Measurements from ENCODE around the gene SUGP2.
"Not testable (repeated sequence)": the region's sequence is repeated elsewhere in the genome, so short reads cannot be mapped to it uniquely, and the experiment has no call there.

The SUGP2 gene

DNA sequence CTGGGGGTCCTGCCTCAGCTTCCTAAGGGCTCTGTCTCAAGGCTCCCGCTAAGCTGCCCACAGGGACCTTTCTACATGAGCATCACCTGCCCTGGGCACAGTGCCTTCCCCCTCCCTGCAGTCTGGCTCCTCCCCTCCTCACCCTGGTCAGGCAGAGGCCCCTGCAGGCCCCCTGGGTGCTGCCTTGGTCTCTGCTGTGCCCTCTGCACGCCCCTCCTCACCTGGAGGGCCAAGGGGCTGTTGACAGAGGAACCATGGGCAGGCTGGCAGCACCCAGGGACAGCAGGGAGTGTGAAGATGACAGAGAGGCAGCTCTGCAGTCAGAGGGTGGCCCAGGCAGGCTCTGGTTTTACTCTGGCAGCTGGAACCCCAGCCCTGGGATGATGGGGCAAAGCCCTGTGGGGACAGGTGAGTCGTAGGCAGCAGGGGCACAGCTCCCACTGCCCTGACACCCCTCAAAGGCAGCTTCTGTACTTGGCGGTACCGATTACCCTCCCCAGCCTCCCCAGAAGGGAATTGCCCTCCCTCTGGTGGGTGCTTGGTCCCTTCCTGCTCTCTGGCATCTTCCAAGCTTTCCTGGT, 43.1 kb downstream of the SUGP2 start:
- no peak for DNase-seq (ENCODE audit: low spot score)

DNA sequence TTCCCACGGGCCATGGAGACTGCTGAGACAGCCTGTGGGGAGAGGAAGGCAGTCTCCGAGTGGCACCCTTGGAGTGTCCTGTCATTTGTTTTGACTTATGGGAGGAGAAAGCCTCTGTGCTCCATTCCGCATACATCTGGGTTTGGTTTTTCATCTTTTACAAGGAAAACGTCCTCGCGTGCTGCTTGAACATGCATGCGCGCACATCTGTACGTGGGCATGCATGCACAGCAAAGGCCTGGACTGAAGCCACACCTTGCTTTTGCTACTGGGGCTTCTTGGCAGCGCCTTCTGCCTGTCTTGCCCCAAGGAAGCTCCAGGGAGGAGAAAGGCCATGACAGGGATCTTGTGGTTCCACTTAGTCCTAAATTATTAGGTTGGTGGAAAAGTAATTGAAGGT, 44.0 kb downstream of the SUGP2 start:
- DNase-seq (ENCODE audit: low spot score): no peak

DNA sequence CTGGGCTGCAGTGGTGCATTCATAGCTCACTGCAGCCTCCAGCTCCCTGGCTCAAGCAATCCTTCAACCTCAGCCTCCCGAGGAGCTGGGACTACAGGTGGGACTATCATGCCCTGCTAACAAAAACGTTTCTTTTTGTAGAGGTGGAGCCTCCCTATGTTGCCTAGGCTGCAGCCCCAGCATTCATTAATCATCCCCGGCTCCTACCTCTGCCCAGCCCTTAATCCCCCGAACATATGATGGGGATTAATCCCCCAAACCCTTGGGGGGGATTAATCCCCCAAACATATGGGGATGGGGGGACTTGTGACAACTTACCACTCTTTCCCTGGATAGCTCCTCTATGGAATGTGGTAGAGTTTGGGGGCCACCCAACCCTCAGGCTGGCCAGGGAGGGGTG, 45.9 kb downstream of the SUGP2 start:
- no peak for DNase-seq (ENCODE audit: low spot score)

DNA sequence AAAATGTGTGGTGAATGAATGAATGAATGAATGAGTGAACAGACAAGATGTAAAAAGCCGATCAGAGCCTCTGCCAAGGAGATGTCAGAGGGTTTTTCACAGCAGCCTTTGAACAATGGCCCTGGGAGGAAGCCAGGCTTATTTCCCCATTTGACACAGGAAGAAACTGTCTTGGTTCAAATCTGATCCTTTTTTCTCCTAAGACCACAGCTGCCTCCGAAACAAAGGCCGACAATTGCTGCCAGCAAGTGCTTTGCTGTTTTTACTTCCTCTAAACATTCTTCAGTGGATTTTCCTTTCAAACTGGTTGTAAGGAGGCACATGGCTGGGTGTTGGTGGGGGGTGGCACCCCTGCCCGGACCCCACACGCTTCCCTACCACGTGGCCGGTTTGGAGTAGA, 48.1 kb downstream of the SUGP2 start:
- no peak for DNase-seq (ENCODE audit: low spot score)

DNA sequence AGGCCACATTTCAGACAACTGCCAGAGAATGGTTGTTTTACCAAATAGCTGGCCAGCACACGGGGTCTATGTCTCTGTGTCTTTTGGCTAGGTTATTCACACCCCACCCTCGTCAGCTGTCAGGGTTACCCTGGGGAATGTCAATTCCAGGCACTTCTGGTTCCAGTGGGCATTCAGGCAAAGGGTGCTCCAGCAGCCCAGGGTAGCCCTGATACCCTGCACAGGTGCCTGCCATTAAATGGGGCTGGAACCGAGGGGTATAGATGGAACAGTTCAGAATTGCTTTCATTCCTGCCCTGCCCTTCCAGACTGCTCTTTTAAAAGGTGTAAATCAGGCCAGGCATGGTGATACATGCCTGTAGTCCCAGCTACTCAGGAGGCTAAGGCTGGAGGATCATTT, 49.1 kb downstream of the SUGP2 start:
- DNase-seq (ENCODE audit: low spot score): no peak

DNA sequence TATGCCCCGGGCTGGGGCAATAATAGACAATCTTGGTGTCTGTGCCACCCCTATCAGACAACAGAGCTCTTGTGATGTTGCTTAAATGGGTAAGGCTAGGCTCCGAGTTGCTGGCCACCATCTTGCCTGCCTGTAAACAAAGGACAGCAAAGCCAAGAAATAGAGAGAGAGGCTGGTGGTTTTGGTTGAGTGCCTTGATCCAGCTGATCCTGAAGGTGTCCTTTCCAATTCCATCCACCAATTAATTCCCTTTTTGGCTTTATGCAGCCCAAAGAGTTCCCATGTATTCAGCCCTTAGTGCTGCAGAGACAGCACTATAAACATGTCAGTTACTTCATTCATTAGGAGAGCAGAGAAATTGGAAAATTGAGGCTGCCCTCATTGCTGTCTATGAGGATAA, 50.6 kb downstream of the SUGP2 start:
- no peak for DNase-seq (ENCODE audit: low spot score)

DNA sequence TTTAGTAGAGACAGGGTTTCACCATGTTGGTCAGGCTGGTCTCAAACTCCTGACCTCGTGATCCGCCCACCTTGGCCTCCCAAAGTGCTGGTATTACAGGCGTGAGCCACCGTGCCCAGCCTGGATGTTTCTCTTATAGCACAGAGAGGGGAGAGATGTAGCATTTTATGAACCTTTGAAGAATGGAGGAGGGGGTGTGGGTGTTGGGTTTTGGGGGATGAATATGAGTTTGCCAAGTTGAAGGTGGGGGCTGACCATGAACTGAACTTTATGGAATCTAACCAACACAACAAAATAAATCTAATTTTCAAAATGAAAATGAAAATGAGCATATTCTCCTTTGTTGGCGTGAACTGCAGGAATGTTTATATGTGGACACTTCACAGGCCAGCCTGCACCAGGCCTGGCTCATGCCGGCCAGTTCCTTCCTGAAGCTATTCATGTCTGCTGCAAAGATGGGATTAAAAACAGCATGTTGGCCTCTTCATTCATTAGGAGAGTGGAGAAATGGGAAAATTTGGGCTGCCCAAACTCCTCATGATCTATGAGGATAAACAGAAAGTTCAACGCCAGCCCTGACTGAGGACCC, 52.8 kb downstream of the SUGP2 start:
- DNase-seq (ENCODE audit: low spot score): no peak

DNA sequence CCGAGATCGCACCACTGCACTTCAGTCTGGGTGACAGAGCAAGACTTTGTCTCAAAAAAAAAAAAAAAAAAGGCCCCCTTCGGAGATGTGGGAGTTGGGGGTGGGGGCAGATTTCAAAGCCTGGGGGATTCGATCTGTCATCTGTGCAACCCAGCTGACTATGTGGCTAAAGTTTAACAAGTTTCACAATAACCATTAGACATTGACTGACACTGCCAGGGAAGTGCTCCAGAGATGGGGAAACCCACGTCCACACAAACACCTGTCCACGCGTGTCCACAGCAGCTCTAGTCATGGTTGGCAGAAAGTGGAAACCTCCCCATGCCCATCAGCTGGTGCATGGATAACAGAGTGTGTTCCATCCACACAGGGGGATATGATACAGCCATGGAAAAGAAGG, 54.7 kb downstream of the SUGP2 start:
- no peak for DNase-seq (ENCODE audit: low spot score)

DNA sequence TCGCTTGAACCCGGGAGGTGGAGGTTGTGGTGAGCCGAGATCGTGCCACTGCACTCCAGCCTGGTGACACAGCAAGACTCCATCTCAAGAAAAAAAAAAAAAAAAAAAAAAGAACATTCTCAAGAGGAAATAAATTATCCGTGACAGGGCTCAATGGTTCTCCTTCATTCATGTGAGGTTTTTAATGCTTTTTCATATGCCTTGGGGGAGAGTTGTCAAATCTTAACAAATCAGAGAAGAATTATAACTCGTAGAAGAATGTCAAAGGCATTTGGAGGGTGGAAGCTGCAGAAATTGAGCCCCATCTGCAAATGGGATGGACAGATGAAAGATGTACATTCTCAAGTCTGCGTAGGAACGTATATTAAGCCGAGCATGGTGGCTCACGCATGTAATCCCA, 57.4 kb downstream of the SUGP2 start:
- DNase-seq (ENCODE audit: low spot score): no peak

DNA sequence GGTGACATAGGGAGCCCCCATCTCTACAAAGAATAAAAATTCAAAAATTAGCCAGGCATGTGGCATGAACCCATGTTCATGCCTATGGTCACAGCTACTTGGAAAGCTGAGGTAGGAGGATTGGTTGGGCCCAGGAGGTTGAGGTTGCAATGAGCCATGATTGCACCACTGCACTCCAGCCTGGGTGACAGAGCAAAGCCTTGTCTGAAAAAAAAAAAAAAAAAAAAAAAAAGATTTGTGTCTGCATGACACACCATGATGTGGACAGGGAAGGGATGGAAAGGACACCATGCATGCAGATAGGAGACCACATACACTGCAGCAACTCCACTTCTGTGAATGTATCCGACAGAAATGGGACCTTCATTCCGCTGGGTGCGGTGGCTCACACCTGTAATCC, 58.3 kb downstream of the SUGP2 start:
- no peak for DNase-seq (ENCODE audit: low spot score)

DNA sequence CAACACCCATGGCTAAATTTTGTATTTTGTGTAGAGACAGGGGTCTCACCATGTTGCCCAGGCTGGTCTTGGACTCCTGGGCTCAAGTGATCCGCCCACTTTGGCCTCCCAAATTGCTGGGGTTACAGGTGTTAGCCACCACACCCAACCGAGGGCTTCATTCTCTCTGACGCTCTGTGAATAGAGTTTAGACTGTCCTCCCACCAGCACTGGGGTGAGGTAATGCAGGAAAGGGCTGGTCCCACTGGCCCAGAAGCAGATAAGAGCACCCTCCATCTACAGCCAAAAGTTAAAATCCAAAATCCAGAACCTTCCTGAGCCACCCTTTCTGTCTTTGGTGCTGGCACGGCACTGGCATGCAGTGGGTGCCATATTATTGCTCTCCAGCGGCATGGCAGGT, 60.5 kb downstream of the SUGP2 start:
- DNase-seq (ENCODE audit: low spot score): no peak

DNA sequence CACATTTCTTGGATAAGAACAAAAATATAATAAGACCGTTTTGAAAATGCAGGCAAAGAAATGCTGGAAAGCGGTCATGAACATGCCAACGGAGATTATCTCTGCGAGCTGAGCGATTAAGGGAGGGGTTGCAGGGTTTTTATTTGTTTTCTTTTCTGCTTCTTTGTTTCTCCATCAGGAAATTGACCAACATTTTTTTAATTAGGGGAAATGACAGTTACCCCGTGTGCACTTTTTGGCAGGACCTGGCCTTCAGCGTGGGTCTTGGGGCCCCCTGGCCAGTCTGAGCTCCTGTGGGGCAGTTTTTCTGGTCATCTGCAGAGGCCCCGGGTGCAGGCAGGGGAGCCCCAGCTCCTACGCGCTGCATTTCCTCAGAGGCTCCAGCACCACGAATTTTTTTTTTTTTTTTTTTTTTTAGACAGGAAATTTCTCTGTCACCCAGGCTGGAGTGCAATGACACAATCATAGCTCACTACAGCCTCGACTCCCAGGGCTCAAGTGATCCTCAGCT, 61.0 kb downstream of the SUGP2 start:
- no peak for DNase-seq (ENCODE audit: low spot score)

DNA sequence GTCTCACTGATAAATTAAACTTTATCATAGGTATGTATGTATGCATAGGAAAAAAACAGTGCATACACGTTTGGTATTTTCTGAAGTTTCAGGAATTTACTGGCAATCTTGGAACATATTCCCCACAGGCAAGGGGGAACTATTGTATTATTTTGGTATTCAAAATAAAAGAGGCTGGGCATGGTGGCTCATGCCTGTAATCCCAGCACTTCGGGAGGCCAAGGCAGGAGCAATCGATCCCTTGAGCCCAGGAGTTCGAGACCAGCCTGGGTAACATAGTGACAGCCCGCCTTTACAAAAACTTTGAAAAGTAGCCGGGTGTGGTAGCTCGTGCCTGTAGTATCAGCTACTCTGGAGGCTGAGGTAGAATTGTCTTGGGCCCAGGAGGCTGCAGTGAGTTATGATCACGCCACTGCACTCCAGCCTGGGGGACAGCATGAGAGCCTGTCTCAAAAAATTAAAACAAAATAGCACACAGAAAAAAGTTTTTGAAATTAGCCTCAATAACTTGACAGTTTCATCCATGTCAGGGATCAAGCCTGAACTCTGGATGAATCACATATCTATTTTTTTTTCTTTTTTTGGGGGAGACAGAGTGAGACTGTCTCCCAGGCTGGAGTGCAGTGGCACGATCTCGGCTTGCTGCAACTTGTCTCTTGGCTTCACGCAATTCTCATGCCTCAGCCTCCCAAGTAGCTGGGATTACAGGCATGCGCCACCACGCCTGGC, 63.2 kb downstream of the SUGP2 start:
- no peak for DNase-seq (ENCODE audit: low spot score)

DNA sequence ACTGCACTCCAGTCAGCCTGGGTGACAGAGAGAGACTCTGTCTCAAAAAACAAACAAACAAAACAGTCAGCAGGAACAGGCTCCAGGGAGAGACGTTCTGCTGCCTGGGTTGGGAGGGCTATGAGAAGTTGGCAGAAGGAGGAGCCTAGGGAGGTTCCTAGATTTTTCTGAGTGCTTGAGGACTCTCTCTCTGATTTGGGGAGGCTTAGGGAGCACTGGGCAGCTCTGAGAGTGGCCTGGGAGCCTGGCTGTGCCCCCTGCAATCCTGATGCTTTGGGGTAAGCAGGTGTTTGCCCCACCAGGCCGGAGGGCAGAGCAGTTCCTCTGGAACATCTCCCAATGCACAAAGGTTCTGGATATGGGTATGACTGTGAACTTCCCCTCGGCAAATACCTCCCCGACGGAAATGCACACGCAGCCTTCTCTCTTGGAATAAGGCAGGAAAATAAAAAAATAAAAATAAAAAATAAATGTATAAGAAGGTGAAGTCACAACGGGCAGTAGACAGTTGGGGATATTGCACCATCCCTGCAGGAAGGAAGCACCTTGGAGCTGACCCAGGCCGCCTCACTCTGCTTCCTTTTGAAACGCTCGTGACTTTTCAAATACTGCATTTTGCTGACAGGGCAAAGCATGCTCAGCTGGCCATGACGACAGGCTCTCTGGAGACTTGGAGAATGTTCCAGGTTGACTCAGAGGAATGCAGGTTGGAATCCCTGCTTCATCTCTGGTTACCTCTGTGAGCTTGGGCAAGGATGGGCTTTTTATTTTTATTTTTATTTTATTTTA, 65.8 kb downstream of the SUGP2 start:
- DNase-seq (ENCODE audit: low spot score): no peak

DNA sequence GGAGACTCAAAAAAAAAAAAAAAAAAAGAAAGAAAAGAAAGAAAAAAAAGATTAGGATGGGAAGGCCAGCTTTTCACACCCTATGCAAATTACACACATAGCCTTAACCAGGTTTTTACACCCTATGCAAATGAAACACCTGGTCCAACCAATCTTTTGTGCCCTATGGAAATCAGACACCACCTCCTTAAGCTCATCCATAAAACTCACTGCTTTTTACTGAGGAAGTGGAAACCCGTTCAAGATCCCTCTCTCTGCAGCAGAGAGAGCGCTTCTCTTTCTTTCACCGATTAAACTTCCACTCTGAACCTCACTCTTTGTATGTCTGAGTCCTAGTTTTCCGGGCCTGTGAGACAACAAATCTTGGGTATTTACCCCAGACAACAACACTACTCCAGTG, 67.0 kb downstream of the SUGP2 start:
- DNase-seq (ENCODE audit: low spot score): no peak

DNA sequence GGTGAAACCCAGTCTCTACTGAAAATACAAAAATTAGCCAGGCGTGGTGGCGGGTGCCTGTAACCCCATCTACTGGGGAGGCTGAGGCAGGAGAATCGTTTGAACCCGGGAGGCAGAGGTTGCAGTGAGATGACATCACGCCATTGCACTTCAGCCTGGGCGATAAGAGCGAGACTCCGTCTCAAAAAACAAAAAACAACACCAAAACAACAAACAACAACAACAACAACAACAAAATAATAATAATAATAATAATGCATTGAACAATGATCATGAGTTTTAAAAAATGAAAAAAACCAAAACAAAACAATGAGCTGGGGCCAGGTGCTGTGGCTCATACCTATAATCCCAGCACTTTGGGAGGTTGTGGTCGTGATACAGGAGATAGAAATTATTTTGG, 69.2 kb downstream of the SUGP2 start:
- no peak for DNase-seq (ENCODE audit: low spot score)

DNA sequence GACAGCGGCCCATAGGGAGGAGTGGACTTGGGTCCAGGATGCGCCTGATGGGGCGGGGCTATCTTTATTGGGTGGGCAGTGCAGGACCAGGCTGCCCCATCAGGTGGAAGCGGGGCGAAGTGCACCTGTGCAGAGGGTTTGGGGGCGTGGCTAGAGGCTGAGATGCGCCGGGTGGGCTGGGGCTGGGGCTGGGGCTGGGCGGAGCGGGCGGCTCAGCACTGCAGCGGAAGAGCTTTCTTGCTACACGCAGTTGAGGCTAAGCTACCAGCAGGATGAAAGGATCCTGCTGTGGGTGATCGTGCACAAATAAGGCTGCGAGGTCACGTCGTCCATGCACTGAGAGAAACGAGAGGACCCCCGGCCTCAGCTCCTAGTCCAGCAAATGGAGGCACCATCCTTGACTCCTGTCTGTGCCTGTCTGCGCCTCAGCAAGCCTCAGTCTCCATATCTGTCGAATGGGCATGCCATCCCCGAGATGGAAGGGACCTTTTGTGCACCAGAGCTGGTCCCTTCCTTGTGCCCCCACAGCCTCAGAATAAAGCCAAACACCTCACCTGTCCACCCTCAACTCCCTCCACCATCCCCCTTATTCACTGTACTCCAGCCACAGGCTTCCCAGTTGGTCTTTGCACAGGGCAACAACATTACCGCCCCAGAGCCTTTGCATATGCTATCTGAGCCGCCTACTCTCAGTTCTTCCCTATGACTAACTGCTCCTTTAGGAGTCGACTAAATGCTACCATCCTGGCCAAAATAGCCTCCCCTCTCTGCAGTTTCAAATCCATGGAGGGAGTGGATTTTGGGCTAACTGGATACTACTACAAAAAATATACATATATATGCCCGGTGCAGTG, 71.3 kb downstream of the SUGP2 start:
- DNase-seq (ENCODE audit: low spot score): no peak

DNA sequence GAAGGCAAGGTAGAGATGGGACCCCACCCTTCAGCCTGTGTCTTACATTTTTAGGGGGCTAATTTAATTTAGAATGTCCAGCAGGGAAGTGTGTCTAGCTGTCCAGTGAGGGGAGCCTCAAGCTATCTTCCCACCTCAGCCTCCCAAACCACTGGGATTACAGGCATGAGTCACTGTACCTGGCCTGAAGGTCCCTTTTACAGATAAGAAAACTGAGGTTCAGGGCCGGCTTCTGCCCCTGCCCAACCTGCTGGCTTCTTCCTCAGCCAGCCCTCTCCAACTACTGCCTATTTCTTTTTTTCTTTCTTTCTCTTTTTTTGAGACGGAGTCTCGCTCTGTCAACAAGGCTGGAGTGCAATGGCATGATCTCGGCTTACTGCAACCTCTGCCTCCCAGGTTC, 72.9 kb downstream of the SUGP2 start:
- no peak for DNase-seq (ENCODE audit: low spot score)

DNA sequence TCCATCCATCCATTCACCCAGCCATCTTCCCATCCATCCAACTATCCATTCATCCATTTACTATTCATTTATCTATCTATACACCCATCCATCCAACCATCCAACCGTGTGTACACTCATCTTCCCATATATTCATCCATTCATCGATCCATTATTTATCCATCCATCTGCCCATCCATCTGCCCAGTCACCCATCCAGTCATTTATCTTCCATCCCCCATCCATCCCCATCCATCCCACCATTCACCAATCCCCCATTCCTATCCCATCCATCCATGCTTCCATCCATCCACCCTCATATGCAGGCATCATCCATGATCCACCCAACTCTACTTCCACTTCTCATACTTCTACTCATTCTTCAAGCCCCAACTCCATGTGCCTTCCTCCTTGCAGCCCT, 78.3 kb downstream of the SUGP2 start:
- DNase-seq (ENCODE audit: low spot score): no peak

DNA sequence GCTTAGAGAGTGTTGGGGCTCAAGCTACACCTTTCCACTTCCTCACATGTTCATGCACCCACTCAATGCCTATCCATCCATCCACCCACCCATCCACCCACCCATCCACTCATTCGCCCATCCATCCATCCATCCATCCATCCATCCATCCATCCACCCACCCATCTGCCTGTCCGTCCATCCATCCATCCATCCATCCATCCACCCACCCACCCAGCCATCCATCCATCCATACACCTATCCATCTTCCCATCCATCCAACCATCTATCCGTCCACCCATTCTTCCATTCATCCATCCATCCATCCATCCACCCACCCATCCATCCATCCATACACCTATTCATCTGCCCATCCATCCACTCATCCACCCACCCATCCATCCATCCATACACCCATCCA, 79.2 kb downstream of the SUGP2 start:
- no peak for DNase-seq (ENCODE audit: low spot score)

DNA sequence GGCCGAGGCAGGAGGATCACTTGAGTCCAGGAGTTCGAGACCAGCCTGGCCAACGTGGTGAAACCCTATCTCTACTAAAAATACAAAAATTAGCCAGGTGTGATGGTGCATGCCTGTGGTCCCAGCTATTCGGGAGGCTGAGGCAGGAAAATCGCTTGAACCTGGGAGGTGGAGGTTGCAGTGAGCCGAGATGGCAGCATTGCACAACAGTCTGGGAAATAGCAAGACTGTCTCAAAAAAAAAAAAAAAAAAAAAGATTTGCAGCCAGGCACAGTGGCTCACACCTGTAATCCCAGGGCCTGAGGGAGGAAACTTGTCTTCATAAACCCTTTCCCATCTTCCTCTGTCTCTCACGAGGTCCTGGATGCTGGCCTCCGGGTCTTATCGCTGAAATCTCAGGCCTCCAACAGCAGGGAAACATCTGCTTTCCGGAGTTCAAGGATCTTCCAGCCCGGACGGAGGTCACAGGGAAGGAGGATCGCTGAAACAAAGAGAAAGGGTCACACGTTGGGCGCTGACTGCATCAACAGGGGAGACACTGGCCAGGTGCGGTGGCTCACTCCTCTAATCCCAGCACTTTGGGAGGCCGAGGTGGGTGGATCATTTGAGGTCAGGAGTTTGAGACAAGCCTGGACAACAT, 80.8 kb downstream of the SUGP2 start:
- not testable (repeated sequence) for DNase-seq (ENCODE audit: low spot score)

All from NAMALWA (cell line).